ENCODE measurements around the gene CES1.

- TF ChIP-seq POLR2AphosphoS5 (IDR thresholded peaks at IDR 0.05; ENCODE audit: borderline replicate concordance, low read depth, low read length) (no peak), EZH2 (IDR thresholded peaks at IDR 0.05) (no peak)
Measured at GRCh38 chr16:55832773-55833691, at the start of gene CES1.
